ENCODE results near the gene HSD11B2. TPM values are rescaled to one million over a fixed set of nuclear protein-coding genes. Genes with fewer than 3 reads are reported as not detected.

HSD11B2 gene
- total and polyA plus RNA-seq, 4 donors, result 2.6 to 39.8 (median 6.7) TPM

GRCh38 chr16:67425580-67425979, 5.3 kb upstream of the HSD11B2 start:
- no peaks in the 10 kb centered on the region for H3K9me3 ChIP-seq (ENCODE audit: control insufficient read depth in 4 of 4, insufficient read depth in 3 of 4, low read length in 3 of 4)
- H3K27me3 ChIP-seq (ENCODE audit: control insufficient read depth in 3 of 3, insufficient read depth in 3 of 3, low read length in 2 of 3), result peaks cover 0 to 10% (median 9%) of the 10 kb centered on the region in 3 donors
- TF ChIP-seq CTCF (IDR thresholded peaks at IDR 0.05; ENCODE audit: control extremely low read depth, extremely low read depth), result no peak
- H3K4me1 ChIP-seq (ENCODE audit: control insufficient read depth in 5 of 5, insufficient read depth in 5 of 5, low read length in 5 of 5), result peaks cover 0 to 27% (median 4%) of the 10 kb centered on the region in 5 donors
- no peak for DNase-seq
- ATAC-seq (ENCODE audit: insufficient read depth, low FRiP score), result no peak
- no peak overlapping the region for H3K4me3 ChIP-seq
- no peak overlapping the region for H3K27ac ChIP-seq (ENCODE audit: low read depth in 1 of 2, low read length in 1 of 2)
- no peak overlapping the region for H3K9ac ChIP-seq (ENCODE audit: insufficient read depth in 1 of 2, low read length in 2 of 2)
- no peaks in the 10 kb centered on the region for H3K36me3 ChIP-seq (ENCODE audit: control insufficient read depth in 4 of 4, insufficient read depth in 4 of 4, low read length in 4 of 4)
- WGBS, 2 donors, result 85 to 91% methylated on average over 4 of the region's 4 CpGs

GRCh38 chr16:67426022-67426421, 4.9 kb upstream of the HSD11B2 start:
- peaks cover 0 to 10% (median 9%) of the 10 kb centered on the region in 3 donors for H3K27me3 ChIP-seq (ENCODE audit: control insufficient read depth in 3 of 3, insufficient read depth in 3 of 3, low read length in 2 of 3)
- 90 to 91% methylated on average over 7 of the region's 7 CpGs for WGBS, 2 donors

GRCh38 chr16:67426950-67427349, 4.0 kb upstream of the HSD11B2 start:
- H3K27me3 ChIP-seq (ENCODE audit: control insufficient read depth in 3 of 3, insufficient read depth in 3 of 3, low read length in 2 of 3), result peaks cover 0 to 10% (median 9%) of the 10 kb centered on the region in 3 donors
- 75 to 86% methylated on average over 7 of the region's 7 CpGs for WGBS, 2 donors
- ATAC-seq (ENCODE audit: insufficient read depth, low FRiP score) (no peak), DNase-seq (no peak)
- TF ChIP-seq CTCF (IDR thresholded peaks at IDR 0.05; ENCODE audit: control extremely low read depth, extremely low read depth), result no peak
- H3K36me3 ChIP-seq (ENCODE audit: control insufficient read depth in 4 of 4, insufficient read depth in 4 of 4, low read length in 4 of 4), result no peaks in the 10 kb centered on the region
- H3K27ac ChIP-seq (ENCODE audit: low read depth in 1 of 2, low read length in 1 of 2), result no peak overlapping the region
- H3K4me1 ChIP-seq (ENCODE audit: control insufficient read depth in 5 of 5, insufficient read depth in 5 of 5, low read length in 5 of 5), result peaks cover 0 to 34% (median 8%) of the 10 kb centered on the region in 5 donors
- no peak overlapping the region for H3K4me3 ChIP-seq
- H3K9me3 ChIP-seq (ENCODE audit: control insufficient read depth in 4 of 4, insufficient read depth in 3 of 4, low read length in 3 of 4), result no peaks in the 10 kb centered on the region
- no peak overlapping the region for H3K9ac ChIP-seq (ENCODE audit: insufficient read depth in 1 of 2, low read length in 2 of 2)

More at GRCh38 chr16:67426022-67426421, 4.9 kb upstream of the HSD11B2 start:
- no peak overlapping the region for H3K9ac ChIP-seq (ENCODE audit: insufficient read depth in 1 of 2, low read length in 2 of 2)
- no peak overlapping the region for H3K27ac ChIP-seq (ENCODE audit: low read depth in 1 of 2, low read length in 1 of 2)
- no peaks in the 10 kb centered on the region for H3K36me3 ChIP-seq (ENCODE audit: control insufficient read depth in 4 of 4, insufficient read depth in 4 of 4, low read length in 4 of 4)
- H3K4me3 ChIP-seq, result no peak overlapping the region
- H3K4me1 ChIP-seq (ENCODE audit: control insufficient read depth in 5 of 5, insufficient read depth in 5 of 5, low read length in 5 of 5), result peaks cover 0 to 27% (median 5%) of the 10 kb centered on the region in 5 donors
- ATAC-seq (ENCODE audit: insufficient read depth, low FRiP score) (no peak), DNase-seq (no peak)
- H3K9me3 ChIP-seq (ENCODE audit: control insufficient read depth in 4 of 4, insufficient read depth in 3 of 4, low read length in 3 of 4), result no peaks in the 10 kb centered on the region
- TF ChIP-seq CTCF (IDR thresholded peaks at IDR 0.05; ENCODE audit: control extremely low read depth, extremely low read depth), result no peak
